ENCODE results near the gene KIF26B. TPM values are rescaled to one million over a fixed set of nuclear protein-coding genes. Genes with fewer than 3 reads are reported as not detected.

The KIF26B gene
- polyA plus RNA-seq, 2 donors = 0.04 to 0.12 TPM

- Histone ChIP-seq H3K27me3 (ENCODE audit: control insufficient read depth in 1 of 2, insufficient read depth in 2 of 2, low read length in 2 of 2) (no peaks in the 10 kb centered on the region), H3K4me3 (ENCODE audit: low read depth in 1 of 2, low read length in 2 of 2) (no peak overlapping the region), H3K9me3 (ENCODE audit: control insufficient read depth in 2 of 2, insufficient read depth in 1 of 2, low read depth in 1 of 2, low read length in 1 of 2) (no peaks in the 10 kb centered on the region), H3K27ac (ENCODE audit: low read depth in 2 of 2, low read length in 1 of 2) (no peak overlapping the region), H3K4me1 (ENCODE audit: control insufficient read depth in 2 of 2, insufficient read depth in 2 of 2, low read length in 1 of 2) (no peaks in the 10 kb centered on the region), H3K36me3 (ENCODE audit: control insufficient read depth in 2 of 2, insufficient read depth in 2 of 2, low read length in 1 of 2) (no peaks in the 10 kb centered on the region)
- WGBS, 2 donors = 81 to 86% methylated on average over 11 of the region's 11 CpGs
Observed at GRCh38 chr1:245386297-245386971, 231.6 kb downstream of the KIF26B start.

GRCh38 chr1:245388687-245389086, 233.9 kb downstream of the KIF26B start:
- Histone ChIP-seq H3K36me3 (ENCODE audit: control insufficient read depth in 2 of 2, insufficient read depth in 2 of 2, low read length in 1 of 2) (no peaks in the 10 kb centered on the region), H3K4me3 (ENCODE audit: low read depth in 1 of 2, low read length in 2 of 2) (no peak overlapping the region), H3K9me3 (ENCODE audit: control insufficient read depth in 2 of 2, insufficient read depth in 1 of 2, low read depth in 1 of 2, low read length in 1 of 2) (no peaks in the 10 kb centered on the region), H3K27me3 (ENCODE audit: control insufficient read depth in 1 of 2, insufficient read depth in 2 of 2, low read length in 2 of 2) (no peaks in the 10 kb centered on the region), H3K4me1 (ENCODE audit: control insufficient read depth in 2 of 2, insufficient read depth in 2 of 2, low read length in 1 of 2) (no peaks in the 10 kb centered on the region), H3K27ac (ENCODE audit: low read depth in 2 of 2, low read length in 1 of 2) (no peak overlapping the region)
- 74 to 76% methylated on average over 3 of the region's 3 CpGs for WGBS, 2 donors

GRCh38 chr1:245389873-245390272, 235.1 kb downstream of the KIF26B start:
- H3K9me3 ChIP-seq (ENCODE audit: control insufficient read depth in 2 of 2, insufficient read depth in 1 of 2, low read depth in 1 of 2, low read length in 1 of 2) = no peaks in the 10 kb centered on the region
- H3K36me3 ChIP-seq (ENCODE audit: control insufficient read depth in 2 of 2, insufficient read depth in 2 of 2, low read length in 1 of 2) = no peaks in the 10 kb centered on the region
- H3K4me1 ChIP-seq (ENCODE audit: control insufficient read depth in 2 of 2, insufficient read depth in 2 of 2, low read length in 1 of 2) = no peaks in the 10 kb centered on the region
- H3K4me3 ChIP-seq (ENCODE audit: low read depth in 1 of 2, low read length in 2 of 2) = no peak overlapping the region
- 91 to 95% methylated on average over 7 of the region's 7 CpGs for WGBS, 2 donors
- no peak overlapping the region for H3K27ac ChIP-seq (ENCODE audit: low read depth in 2 of 2, low read length in 1 of 2)
- H3K27me3 ChIP-seq (ENCODE audit: control insufficient read depth in 1 of 2, insufficient read depth in 2 of 2, low read length in 2 of 2) = no peaks in the 10 kb centered on the region

- H3K36me3 ChIP-seq (ENCODE audit: control insufficient read depth in 2 of 2, insufficient read depth in 2 of 2, low read length in 1 of 2) = no peaks in the 10 kb centered on the region
- H3K4me3 ChIP-seq (ENCODE audit: low read depth in 1 of 2, low read length in 2 of 2) = no peak overlapping the region
- H3K27ac ChIP-seq (ENCODE audit: low read depth in 2 of 2, low read length in 1 of 2) = no peak overlapping the region
- no peaks in the 10 kb centered on the region for H3K27me3 ChIP-seq (ENCODE audit: control insufficient read depth in 1 of 2, insufficient read depth in 2 of 2, low read length in 2 of 2)
- WGBS, 2 donors = 76 to 87% methylated on average over 1 of the region's 1 CpG
- H3K9me3 ChIP-seq (ENCODE audit: control insufficient read depth in 2 of 2, insufficient read depth in 1 of 2, low read depth in 1 of 2, low read length in 1 of 2) = no peaks in the 10 kb centered on the region
- H3K4me1 ChIP-seq (ENCODE audit: control insufficient read depth in 2 of 2, insufficient read depth in 2 of 2, low read length in 1 of 2) = no peaks in the 10 kb centered on the region
Observed at GRCh38 chr1:245390975-245391374, 236.2 kb downstream of the KIF26B start.

GRCh38 chr1:245393694-245394093, 238.9 kb downstream of the KIF26B start:
- no peak overlapping the region for H3K4me3 ChIP-seq (ENCODE audit: low read depth in 1 of 2, low read length in 2 of 2)

GRCh38 chr1:245395680-245396079, 240.9 kb downstream of the KIF26B start:
- 59 to 70% methylated on average over 4 of the region's 4 CpGs for WGBS, 2 donors
- no peaks in the 10 kb centered on the region for H3K27me3 ChIP-seq (ENCODE audit: control insufficient read depth in 1 of 2, insufficient read depth in 2 of 2, low read length in 2 of 2)
- no peaks in the 10 kb centered on the region for H3K36me3 ChIP-seq (ENCODE audit: control insufficient read depth in 2 of 2, insufficient read depth in 2 of 2, low read length in 1 of 2)
- H3K27ac ChIP-seq (ENCODE audit: low read depth in 2 of 2, low read length in 1 of 2) = no peak overlapping the region
- H3K9me3 ChIP-seq (ENCODE audit: control insufficient read depth in 2 of 2, insufficient read depth in 1 of 2, low read depth in 1 of 2, low read length in 1 of 2) = no peaks in the 10 kb centered on the region
- no peaks in the 10 kb centered on the region for H3K4me1 ChIP-seq (ENCODE audit: control insufficient read depth in 2 of 2, insufficient read depth in 2 of 2, low read length in 1 of 2)
- no peak overlapping the region for H3K4me3 ChIP-seq (ENCODE audit: low read depth in 1 of 2, low read length in 2 of 2)

More at GRCh38 chr1:245393694-245394093, 238.9 kb downstream of the KIF26B start:
- Histone ChIP-seq H3K4me1 (ENCODE audit: control insufficient read depth in 2 of 2, insufficient read depth in 2 of 2, low read length in 1 of 2) (no peaks in the 10 kb centered on the region), H3K27me3 (ENCODE audit: control insufficient read depth in 1 of 2, insufficient read depth in 2 of 2, low read length in 2 of 2) (no peaks in the 10 kb centered on the region), H3K9me3 (ENCODE audit: control insufficient read depth in 2 of 2, insufficient read depth in 1 of 2, low read depth in 1 of 2, low read length in 1 of 2) (no peaks in the 10 kb centered on the region), H3K36me3 (ENCODE audit: control insufficient read depth in 2 of 2, insufficient read depth in 2 of 2, low read length in 1 of 2) (no peaks in the 10 kb centered on the region), H3K27ac (ENCODE audit: low read depth in 2 of 2, low read length in 1 of 2) (no peak overlapping the region)
- 67 to 83% methylated on average over 3 of the region's 3 CpGs for whole genome bisulfite sequencing, 2 donors

- H3K27me3 ChIP-seq (ENCODE audit: control insufficient read depth in 1 of 2, insufficient read depth in 2 of 2, low read length in 2 of 2) = no peaks in the 10 kb centered on the region
- no peak overlapping the region for H3K4me3 ChIP-seq (ENCODE audit: low read depth in 1 of 2, low read length in 2 of 2)
- H3K9me3 ChIP-seq (ENCODE audit: control insufficient read depth in 2 of 2, insufficient read depth in 1 of 2, low read depth in 1 of 2, low read length in 1 of 2) = no peaks in the 10 kb centered on the region
- 51 to 70% methylated on average over 2 of the region's 2 CpGs for WGBS, 2 donors
- no peak overlapping the region for H3K27ac ChIP-seq (ENCODE audit: low read depth in 2 of 2, low read length in 1 of 2)
- H3K4me1 ChIP-seq (ENCODE audit: control insufficient read depth in 2 of 2, insufficient read depth in 2 of 2, low read length in 1 of 2) = no peaks in the 10 kb centered on the region
- H3K36me3 ChIP-seq (ENCODE audit: control insufficient read depth in 2 of 2, insufficient read depth in 2 of 2, low read length in 1 of 2) = no peaks in the 10 kb centered on the region
Observed at GRCh38 chr1:245396615-245397014, 241.8 kb downstream of the KIF26B start.

- Histone ChIP-seq H3K9me3 (ENCODE audit: control insufficient read depth in 2 of 2, insufficient read depth in 1 of 2, low read depth in 1 of 2, low read length in 1 of 2) (peaks cover 0 to 4% of the 10 kb centered on the region in 2 donors), H3K27ac (ENCODE audit: low read depth in 2 of 2, low read length in 1 of 2) (no peak overlapping the region), H3K36me3 (ENCODE audit: control insufficient read depth in 2 of 2, insufficient read depth in 2 of 2, low read length in 1 of 2) (no peaks in the 10 kb centered on the region), H3K27me3 (ENCODE audit: control insufficient read depth in 1 of 2, insufficient read depth in 2 of 2, low read length in 2 of 2) (no peaks in the 10 kb centered on the region), H3K4me3 (ENCODE audit: low read depth in 1 of 2, low read length in 2 of 2) (no peak overlapping the region), H3K4me1 (ENCODE audit: control insufficient read depth in 2 of 2, insufficient read depth in 2 of 2, low read length in 1 of 2) (no peaks in the 10 kb centered on the region)
- WGBS, 2 donors = 61 to 73% methylated on average over 3 of the region's 3 CpGs
Observed at GRCh38 chr1:245397771-245398170, 243.0 kb downstream of the KIF26B start.

GRCh38 chr1:245398180-245398579, 243.4 kb downstream of the KIF26B start:
- H3K36me3 ChIP-seq (ENCODE audit: control insufficient read depth in 2 of 2, insufficient read depth in 2 of 2, low read length in 1 of 2) = no peaks in the 10 kb centered on the region
- WGBS, 2 donors = 65 to 83% methylated on average over 5 of the region's 5 CpGs
- no peaks in the 10 kb centered on the region for H3K27me3 ChIP-seq (ENCODE audit: control insufficient read depth in 1 of 2, insufficient read depth in 2 of 2, low read length in 2 of 2)
- peaks cover 0 to 4% of the 10 kb centered on the region in 2 donors for H3K9me3 ChIP-seq (ENCODE audit: control insufficient read depth in 2 of 2, insufficient read depth in 1 of 2, low read depth in 1 of 2, low read length in 1 of 2)
- no peak overlapping the region for H3K27ac ChIP-seq (ENCODE audit: low read depth in 2 of 2, low read length in 1 of 2)
- H3K4me3 ChIP-seq (ENCODE audit: low read depth in 1 of 2, low read length in 2 of 2) = no peak overlapping the region
- no peaks in the 10 kb centered on the region for H3K4me1 ChIP-seq (ENCODE audit: control insufficient read depth in 2 of 2, insufficient read depth in 2 of 2, low read length in 1 of 2)

GRCh38 chr1:245401881-245402587, 247.2 kb downstream of the KIF26B start:
- no peaks in the 10 kb centered on the region for H3K36me3 ChIP-seq (ENCODE audit: control insufficient read depth in 2 of 2, insufficient read depth in 2 of 2, low read length in 1 of 2)
- H3K27me3 ChIP-seq (ENCODE audit: control insufficient read depth in 1 of 2, insufficient read depth in 2 of 2, low read length in 2 of 2) = no peaks in the 10 kb centered on the region
- no peak overlapping the region for H3K27ac ChIP-seq (ENCODE audit: low read depth in 2 of 2, low read length in 1 of 2)
- 75 to 81% methylated on average over 7 of the region's 7 CpGs for WGBS, 2 donors
- H3K9me3 ChIP-seq (ENCODE audit: control insufficient read depth in 2 of 2, insufficient read depth in 1 of 2, low read depth in 1 of 2, low read length in 1 of 2) = peaks cover 3 to 4% of the 10 kb centered on the region in 2 donors
- no peak overlapping the region for H3K4me3 ChIP-seq (ENCODE audit: low read depth in 1 of 2, low read length in 2 of 2)
- no peaks in the 10 kb centered on the region for H3K4me1 ChIP-seq (ENCODE audit: control insufficient read depth in 2 of 2, insufficient read depth in 2 of 2, low read length in 1 of 2)
